ENCODE data around the gene PARVB.

DNA sequence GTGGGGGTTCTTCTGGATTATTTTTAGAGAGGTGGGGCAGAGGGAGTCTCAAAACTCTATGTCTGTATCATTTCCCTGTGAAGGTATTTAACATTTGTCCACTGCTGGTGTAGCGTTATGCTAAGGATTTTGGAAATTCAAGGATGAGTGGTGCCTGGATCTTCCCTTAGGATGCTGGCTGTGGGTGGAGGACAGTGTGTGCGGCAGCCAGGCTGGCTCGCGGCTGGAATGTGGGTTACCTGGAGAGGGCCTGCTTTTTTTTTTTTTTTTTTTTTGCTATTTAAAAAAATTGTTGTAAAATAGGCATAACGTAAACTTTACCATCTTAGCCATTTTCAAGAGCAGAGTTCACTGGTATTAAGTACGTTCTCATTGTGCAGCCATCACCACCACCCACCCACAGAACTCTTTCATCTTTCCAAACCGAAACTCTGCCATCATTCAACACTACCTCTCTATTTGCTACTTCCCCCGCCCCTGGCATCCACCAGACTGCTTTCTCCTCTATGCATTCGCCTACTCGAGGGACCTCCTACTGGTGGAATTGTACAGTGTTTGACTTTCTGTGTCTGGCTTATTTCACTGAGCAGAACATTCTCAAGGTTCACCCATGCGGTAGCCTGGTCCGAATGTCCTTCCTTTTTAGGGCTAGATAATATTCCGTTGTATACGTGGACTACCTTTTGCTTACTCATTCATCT, 67.1 kb downstream of the PARVB start:
- TF ChIP-seq, protein P1, sequence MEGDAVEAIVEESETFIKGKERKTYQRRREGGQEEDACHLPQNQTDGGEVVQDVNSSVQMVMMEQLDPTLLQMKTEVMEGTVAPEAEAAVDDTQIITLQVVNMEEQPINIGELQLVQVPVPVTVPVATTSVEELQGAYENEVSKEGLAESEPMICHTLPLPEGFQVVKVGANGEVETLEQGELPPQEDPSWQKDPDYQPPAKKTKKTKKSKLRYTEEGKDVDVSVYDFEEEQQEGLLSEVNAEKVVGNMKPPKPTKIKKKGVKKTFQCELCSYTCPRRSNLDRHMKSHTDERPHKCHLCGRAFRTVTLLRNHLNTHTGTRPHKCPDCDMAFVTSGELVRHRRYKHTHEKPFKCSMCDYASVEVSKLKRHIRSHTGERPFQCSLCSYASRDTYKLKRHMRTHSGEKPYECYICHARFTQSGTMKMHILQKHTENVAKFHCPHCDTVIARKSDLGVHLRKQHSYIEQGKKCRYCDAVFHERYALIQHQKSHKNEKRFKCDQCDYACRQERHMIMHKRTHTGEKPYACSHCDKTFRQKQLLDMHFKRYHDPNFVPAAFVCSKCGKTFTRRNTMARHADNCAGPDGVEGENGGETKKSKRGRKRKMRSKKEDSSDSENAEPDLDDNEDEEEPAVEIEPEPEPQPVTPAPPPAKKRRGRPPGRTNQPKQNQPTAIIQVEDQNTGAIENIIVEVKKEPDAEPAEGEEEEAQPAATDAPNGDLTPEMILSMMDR (IDR thresholded peaks at IDR 0.05), result peak in 2 of 12 donors; percentile 7 to 10
- no peak for TF ChIP-seq POLR2A (IDR thresholded peaks at IDR 0.05)
